SKM-1 treated with dmso at 0.1 percent for 144 hours (cell line): ENCODE measurements around the gene ANKRD50.

Experiments used
- DNase-seq: peaks from one replicate; lab custom pipeline; 2025; ENCODE audit not compliant: unreplicated experiment; lab: John Stamatoyannopoulos, UW

Gene ANKRD50

GRCh38 chr4:124708517-124709300 lies 3.8 kb downstream of the ANKRD50 start:
- peak; percentile 8 for DNase-seq

DNA sequence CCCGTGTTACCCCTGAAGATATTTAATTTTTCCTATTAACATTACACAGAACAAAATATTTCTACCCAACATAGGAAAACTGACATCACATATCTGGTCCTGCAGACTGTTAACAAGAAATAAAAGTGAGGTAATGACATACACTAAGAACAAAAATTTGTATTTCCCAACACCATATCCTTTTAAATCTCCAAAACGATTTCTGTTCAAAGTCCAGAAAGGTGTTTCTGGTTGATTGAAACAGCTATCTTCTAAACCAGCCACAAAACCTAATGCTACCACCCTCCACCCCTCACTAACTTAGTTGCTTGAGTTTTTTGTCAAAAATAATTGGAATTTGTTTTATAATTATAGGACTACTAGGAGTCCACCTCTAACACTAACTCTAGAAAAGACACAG lies 7.1 kb downstream of the ANKRD50 start:
- no peak for DNase-seq

DNA sequence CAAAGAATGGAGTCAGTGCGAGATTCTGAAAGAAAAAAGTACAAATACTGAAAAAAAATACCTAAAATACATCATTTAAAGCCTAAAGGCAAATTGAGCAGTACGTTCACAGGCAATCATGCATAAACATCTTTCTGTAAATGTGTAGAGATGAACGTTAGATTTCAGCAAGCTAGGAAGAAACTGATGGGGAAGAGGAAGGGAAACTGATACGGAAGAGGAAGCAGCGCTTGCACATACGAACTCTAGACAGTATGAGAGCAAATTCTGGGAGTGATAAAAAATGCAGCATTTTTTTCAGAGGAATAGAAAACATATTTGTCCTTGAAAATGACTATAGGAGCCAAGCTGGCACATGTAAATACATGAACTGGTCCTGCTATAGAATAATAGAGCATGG lies 9.4 kb downstream of the ANKRD50 start:
- peak; percentile 14 for DNase-seq

- DNase-seq = no peak
Measured at GRCh38 chr4:124697441-124697840, 15.1 kb downstream of the ANKRD50 start.

GRCh38 chr4:124696182-124696581 lies 16.4 kb downstream of the ANKRD50 start:
- DNase-seq = no peak

DNA sequence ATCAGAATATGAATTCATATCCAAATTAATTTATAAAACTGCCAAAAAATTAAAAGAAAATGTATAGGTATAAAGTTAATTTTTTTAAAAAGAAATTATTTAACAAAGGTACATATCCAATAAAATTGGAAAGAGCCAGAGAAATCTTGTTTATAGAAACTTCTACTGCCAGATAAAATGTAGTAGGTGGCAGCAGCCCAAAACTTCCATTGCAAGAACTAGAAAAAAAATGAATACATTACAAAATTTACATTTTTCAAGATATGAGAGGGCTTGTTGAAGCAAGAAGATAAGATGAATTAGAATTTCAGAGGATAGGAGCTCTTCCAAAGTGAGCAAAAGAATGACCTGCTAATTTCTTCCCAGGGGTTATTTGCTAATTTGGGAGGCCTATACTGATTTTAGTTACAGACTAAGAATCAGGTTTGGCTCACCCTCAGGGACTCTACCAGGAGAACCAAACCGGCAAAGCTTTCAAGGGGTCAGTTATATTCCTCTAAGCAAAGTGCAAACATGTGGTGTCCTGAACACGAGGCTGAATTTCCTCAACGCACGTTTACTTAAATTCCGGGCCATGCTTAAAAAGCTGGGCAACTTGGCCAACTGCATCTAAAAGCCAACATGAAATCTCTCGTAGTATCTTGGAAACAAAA lies 17.5 kb downstream of the ANKRD50 start:
- no peak for DNase-seq

DNA sequence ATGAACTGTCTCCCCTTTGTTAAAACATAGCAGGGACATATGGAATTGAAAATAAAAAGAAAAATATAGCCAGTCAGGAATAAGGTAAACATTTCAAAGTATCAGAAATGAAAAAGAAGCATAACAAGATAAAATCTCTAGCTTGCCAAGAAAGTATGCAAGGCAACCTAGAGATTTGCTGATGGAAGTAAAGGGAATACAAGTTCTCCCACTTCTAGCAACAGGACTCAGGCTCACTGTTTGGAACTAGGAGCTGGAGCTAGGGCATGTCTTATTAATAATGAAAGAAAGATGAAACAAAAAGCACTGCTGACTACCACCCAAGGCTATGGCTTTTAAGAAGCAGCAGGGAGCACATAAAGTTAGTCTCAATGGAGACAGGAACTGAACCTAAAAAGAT lies 18.2 kb downstream of the ANKRD50 start:
- DNase-seq = no peak

DNA sequence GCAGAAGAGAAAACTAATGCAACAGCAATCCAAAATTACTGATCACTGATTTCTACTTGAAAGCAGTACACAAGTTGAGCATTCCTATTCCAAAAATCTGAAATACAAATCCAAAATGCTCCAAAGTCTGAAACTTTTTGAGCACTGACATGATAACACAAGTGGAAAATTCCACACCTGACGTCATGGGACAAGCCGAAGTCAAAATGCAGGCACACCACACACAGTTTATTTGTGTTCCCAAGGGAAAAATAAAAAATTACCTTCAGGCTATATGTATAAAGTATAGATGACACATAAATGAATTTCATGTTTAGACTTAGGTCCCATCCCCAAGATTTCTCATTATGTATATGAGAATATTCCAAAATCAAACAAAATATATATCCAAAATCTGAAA lies 20.7 kb downstream of the ANKRD50 start:
- DNase-seq = no peak

DNA sequence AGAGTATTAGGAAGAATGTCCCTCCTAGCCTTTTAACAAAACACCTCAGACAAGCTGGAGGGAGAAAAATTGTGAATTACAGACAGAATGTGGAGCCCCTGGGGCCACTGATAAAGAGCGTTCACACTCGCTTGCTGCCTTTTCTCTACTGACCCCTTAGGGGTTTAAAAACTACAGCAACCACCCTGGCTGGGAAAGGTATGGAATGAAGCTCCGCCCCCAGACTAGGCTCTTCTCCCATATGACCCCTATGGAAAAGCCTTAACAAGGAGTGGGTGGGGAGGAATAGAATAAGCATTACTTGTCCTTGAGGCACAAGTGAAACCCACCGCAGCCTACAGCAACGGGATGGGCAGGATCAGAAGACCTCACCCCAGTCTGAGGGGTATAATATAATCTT lies 26.3 kb downstream of the ANKRD50 start:
- no peak for DNase-seq

GRCh38 chr4:124685851-124686250 lies 26.7 kb downstream of the ANKRD50 start:
- no peak for DNase-seq

DNA sequence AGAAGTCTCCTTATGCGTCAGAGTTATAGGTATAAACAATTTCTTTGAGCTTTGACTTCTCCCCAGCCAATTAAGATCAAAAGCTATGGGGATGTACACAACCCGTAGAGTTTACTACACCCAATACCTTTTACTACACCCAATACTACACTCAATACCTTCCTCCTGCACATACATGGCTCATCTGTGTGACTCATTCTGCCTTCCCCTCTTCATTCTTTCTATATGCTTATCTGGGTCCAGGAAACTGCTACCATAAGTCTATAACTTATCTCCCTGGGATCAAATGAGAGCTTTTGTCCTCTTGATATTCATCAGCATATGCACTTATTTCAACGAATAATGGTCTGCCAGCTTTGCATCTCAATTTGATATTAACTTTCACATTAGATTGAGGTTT lies 28.2 kb downstream of the ANKRD50 start:
- no peak for DNase-seq

DNA sequence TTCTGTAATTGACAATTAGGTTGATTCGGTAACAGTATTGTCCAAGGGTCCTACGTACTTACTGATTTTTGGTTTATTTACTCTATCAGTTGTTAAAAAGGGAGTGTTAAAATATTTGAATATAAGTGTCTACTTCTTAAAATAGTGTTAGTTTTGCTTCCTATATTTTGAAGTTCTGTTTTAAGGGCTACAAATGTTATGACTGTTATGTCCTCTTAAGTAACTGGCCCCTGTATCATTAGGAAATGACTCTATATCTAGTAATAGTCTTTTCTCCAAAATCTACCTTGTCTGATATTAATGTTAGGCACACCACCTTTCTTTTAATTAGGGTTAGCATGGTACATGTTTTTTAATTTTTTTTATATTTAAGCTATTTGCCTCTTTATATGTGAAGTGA lies 30.1 kb downstream of the ANKRD50 start:
- no peak for DNase-seq

DNA sequence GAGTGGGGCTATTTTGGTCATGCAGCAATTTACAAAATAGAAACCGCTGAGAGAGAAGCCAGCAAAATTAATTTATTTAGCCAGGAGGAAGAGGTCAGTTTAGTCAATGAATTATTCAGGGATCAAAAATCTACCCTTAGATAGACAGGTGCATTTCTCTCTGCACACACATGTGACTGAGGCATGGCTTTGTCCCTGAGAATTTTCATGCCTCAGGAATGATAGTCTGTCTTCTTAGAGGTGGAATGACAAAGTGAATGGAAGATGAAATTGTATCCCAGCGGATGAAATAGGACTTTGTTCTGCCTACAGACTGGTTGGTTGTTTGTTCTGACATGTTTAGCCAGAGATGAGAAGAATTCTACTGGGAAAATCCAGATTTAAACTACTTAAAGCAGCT lies 46.0 kb downstream of the ANKRD50 start:
- no peak for DNase-seq

DNA sequence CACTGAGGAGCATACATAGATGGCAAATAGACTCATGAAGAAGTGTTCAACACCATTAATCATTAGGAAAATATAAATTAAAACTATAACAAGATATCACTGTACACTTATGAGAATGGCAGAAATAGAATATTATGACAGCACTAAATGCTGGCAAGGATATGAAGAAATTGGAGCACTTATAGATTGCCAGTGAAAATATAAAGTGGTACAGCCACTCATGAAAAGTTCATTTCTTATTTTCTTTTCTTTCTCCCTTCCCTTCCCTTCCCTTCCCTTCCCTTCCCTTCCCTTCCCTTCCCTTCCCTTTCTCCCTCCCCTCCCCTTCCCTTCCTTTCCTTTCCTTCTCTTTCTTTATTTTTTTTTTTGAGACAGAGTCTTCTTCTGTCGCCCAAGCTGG lies 53.7 kb downstream of the ANKRD50 start:
- no peak for DNase-seq

DNA sequence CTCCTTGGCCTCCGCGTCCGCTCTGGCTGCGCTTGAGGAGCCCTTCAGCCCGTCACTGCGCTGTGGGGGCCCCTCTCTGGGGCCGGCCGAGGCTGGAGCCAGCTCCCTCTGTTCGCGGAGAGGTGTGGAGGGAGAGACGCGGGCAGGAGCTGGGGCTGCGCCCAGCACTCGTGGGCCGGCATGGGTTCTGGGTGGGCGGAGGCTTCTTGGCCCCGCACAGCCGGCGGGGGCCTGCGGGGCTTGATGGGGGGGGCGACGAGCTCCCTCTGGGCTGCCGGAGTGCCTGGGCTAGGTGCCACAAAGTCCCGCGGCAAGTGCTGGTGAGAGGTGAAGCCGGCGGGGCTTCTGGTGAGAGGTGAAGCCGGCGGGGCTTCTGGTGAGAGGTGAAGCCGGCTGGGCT lies 61.9 kb downstream of the ANKRD50 start:
- DNase-seq = no peak

DNA sequence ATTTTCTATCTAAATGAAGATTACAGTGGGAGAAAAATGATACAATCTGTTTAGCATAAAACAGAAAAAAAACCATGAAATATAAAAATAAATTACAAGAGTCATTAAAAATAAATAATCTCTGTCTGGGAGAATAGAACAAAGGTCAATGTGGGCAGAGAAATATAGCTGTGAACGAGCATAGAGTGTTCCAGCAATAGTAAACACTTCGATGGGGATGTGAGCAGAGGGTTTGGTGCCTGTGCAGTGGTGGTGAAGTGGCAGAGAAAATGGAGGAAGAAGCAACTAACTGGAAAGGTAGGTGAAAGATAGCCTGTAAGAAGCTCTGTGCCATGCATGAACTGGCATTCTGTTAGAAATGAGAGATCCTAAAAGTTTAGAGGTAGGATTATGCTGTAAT lies 64.9 kb downstream of the ANKRD50 start:
- DNase-seq = no peak

DNA sequence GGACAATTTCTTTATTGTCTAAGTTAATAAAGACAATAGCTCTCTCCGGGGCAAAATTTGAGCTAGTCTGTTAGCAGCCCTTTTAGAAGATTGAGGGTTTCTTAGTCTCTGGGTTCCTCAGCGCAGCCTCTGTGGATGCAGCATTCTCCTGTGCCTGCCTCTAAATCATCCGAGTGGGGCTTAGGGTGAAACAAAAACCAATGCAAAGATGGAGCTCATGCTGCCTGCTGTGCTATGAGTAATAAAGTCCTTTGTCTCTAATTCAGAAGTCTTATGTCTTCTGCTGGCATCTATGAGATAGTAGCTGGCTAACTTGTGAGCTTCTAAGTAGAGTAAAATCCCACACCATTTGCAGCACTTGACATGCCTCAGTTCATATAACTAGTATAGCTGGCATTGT lies 67.9 kb downstream of the ANKRD50 start:
- DNase-seq = no peak

- DNase-seq = no peak
Measured at GRCh38 chr4:124642846-124643245, 69.7 kb downstream of the ANKRD50 start.

DNA sequence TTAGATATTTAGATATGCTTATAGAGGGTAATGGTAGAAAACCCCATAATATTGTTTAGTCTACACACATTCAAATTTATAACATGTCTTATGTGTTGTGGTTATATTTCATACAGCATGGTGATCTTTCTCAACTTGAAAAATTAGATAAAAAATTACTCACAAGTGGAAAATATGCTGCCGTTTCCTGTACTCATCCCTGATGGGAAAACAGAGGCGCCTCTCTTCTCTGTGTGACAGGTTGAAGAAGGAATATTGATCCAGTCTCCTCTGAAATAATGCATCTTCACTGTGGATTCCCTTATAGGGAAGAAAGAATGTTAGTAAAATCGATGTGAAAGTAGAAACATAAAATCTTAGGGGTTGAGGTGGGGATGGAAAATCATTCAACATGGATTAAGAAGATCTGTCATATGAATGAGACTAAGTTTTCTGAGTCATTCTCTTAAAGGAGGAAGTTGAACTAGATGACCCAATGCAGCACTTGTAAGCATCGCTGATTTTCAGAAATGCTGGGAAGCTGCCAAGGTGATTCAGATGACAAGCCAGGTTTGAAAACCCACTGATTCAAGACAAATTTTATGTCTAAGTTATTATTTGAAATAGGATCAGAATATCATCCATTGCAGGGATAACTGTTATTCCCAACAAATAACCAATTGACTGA lies 70.7 kb downstream of the ANKRD50 start:
- peak; percentile 65 for DNase-seq

GRCh38 chr4:124640022-124640730 lies 72.4 kb downstream of the ANKRD50 start:
- no peak for DNase-seq

DNA sequence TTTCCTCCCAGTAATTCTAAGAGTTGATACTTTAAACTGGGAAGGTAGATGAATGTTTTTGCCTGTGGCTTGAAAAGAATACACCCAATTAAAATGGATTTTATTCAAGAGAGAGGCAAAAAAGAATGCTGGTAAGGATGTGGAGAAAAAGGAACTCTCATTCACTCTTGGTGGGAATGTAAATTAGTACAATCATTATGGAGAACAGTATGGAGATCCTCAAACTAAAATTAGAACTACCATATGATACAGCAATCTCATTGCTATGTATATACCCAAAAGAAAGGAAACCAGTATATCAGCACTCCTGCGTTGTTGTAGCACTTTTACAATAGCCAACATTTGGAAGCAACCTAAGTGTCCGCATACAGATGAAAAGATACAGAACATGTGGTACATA lies 75.2 kb downstream of the ANKRD50 start:
- DNase-seq = no peak

- no peak for DNase-seq
Measured at GRCh38 chr4:124636788-124637187, 75.7 kb downstream of the ANKRD50 start.
